Measurements from ENCODE around the gene TOR1AIP1. TPM values are rescaled to one million over a fixed set of nuclear protein-coding genes. Genes with fewer than 3 reads are reported as not detected.

TOR1AIP1 gene
- total RNA-seq, 1 donor from 2014 or later, result 40.7 TPM

- no peaks in the 10 kb centered on the region for H3K27me3 ChIP-seq (ENCODE audit: low read depth)
- no peaks in the 10 kb centered on the region for H3K4me1 ChIP-seq
- DNase-seq, result no peak
- H3K9me3 ChIP-seq (replicated peaks), result no peaks in the 10 kb centered on the region
- no peak overlapping the region for H3K27ac ChIP-seq (replicated peaks)
- H3K36me3 ChIP-seq, result no peaks in the 10 kb centered on the region
- TF ChIP-seq CTCF (IDR thresholded peaks at IDR 0.05; ENCODE audit: borderline replicate concordance), result no peak
- no peak overlapping the region for H3K4me3 ChIP-seq
- intact Hi-C loops (cut with micrococcal nuclease), result no loop called here
Measured at GRCh38 chr1:179939941-179940340, 57.9 kb downstream of the TOR1AIP1 start.

- H3K4me1 ChIP-seq, result no peaks in the 10 kb centered on the region
- H3K9me3 ChIP-seq (replicated peaks), result no peaks in the 10 kb centered on the region
- no peak for DNase-seq
- H3K36me3 ChIP-seq, result no peaks in the 10 kb centered on the region
- no peak overlapping the region for H3K4me3 ChIP-seq
- no peak for TF ChIP-seq CTCF (IDR thresholded peaks at IDR 0.05; ENCODE audit: borderline replicate concordance)
- no peak overlapping the region for H3K27ac ChIP-seq (replicated peaks)
- intact Hi-C loops (cut with micrococcal nuclease), result no loop called here
- no peaks in the 10 kb centered on the region for H3K27me3 ChIP-seq (ENCODE audit: low read depth)
Measured at GRCh38 chr1:179941454-179941853, 59.4 kb downstream of the TOR1AIP1 start.

- Histone ChIP-seq H3K27me3 (ENCODE audit: low read depth) (no peaks in the 10 kb centered on the region), H3K27ac (replicated peaks) (no peak overlapping the region), H3K4me3 (no peak overlapping the region), H3K4me1 (peaks cover 22% of the 10 kb centered on the region), H3K9me3 (replicated peaks) (no peaks in the 10 kb centered on the region), H3K36me3 (no peaks in the 10 kb centered on the region)
- TF ChIP-seq CTCF (IDR thresholded peaks at IDR 0.05; ENCODE audit: borderline replicate concordance), result no peak
- intact Hi-C loops (cut with micrococcal nuclease), result no loop called here
- no peak for DNase-seq
Measured at GRCh38 chr1:179950651-179951050, 68.6 kb downstream of the TOR1AIP1 start.

GRCh38 chr1:179951383-179952144 lies 69.5 kb downstream of the TOR1AIP1 start:
- Histone ChIP-seq H3K27ac (replicated peaks) (no peak overlapping the region), H3K4me1 (peaks cover 32% of the 10 kb centered on the region), H3K4me3 (no peak overlapping the region), H3K36me3 (no peaks in the 10 kb centered on the region), H3K27me3 (ENCODE audit: low read depth) (no peaks in the 10 kb centered on the region), H3K9me3 (replicated peaks) (no peaks in the 10 kb centered on the region)
- no peak for DNase-seq
- TF ChIP-seq CTCF (IDR thresholded peaks at IDR 0.05; ENCODE audit: borderline replicate concordance), result no peak
- intact Hi-C loops (cut with micrococcal nuclease), result no loop called here

- Histone ChIP-seq H3K4me1 (peaks cover 38% of the 10 kb centered on the region), H3K27me3 (ENCODE audit: low read depth) (no peaks in the 10 kb centered on the region), H3K9me3 (replicated peaks) (no peaks in the 10 kb centered on the region), H3K27ac (replicated peaks) (no peak overlapping the region), H3K36me3 (no peaks in the 10 kb centered on the region), H3K4me3 (no peak overlapping the region)
- TF ChIP-seq CTCF (IDR thresholded peaks at IDR 0.05; ENCODE audit: borderline replicate concordance), result no peak
- intact Hi-C loops (cut with micrococcal nuclease), result no loop called here
- DNase-seq, result no peak
Measured at GRCh38 chr1:179952186-179952585, 70.1 kb downstream of the TOR1AIP1 start.
